Glomerular visceral epithelial cell (primary cell): ENCODE measurements around the gene LRP1B.
"Not testable (repeated sequence)": the region's sequence is repeated elsewhere in the genome, so short reads cannot be mapped to it uniquely, and the experiment has no call there.

Experiments used
- DNase-seq: peaks from one replicate; pipeline ENCODE4 v3.0.0-alpha.2; 2016; ENCODE audit errors: extremely low spot score

Gene LRP1B

DNA sequence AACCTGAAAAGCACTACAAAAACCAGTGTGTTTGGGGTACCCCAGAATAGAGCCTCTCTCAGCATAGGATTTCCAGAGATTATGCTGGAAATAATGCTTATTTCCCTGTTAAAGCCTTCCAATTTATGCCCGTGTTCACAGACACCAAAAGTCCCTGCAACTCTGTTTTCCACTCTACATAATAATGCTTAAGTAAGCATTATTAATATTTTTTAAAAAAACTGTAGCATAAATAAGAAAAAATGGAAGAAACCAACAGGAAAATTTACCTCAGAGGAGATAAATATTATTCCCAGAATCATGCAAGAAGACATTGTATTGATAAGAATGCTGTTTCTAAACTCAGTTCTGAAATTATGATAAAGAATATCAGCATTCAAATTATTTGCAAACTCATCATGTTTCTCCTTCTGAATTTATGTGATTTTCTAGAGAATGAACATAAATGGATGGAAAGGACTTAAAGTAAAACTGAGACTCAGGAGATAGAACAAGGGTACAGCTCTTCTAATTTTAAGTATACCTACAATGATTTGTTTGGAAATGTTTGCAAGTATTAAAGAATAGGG, 241.7 kb downstream of the LRP1B start:
- DNase-seq = no peak

DNA sequence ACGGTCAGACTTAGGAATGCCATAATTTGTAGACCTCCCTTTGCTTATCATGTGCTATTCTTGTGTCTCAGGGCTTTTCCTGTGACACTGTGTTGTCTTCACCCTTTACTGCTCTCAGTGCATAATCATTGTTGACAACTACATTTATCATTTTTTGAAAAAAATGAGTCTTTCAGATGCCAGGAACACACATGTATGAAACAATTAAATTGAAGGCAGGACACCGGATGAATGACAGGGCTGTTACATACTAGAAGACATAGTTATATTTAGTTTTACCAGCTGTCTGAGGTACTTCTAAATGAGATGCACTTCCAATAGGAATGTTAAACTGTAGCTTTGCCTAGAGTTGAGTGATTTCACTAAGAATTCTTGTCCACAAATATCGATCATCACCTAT, 243.5 kb downstream of the LRP1B start:
- no peak for DNase-seq

DNA sequence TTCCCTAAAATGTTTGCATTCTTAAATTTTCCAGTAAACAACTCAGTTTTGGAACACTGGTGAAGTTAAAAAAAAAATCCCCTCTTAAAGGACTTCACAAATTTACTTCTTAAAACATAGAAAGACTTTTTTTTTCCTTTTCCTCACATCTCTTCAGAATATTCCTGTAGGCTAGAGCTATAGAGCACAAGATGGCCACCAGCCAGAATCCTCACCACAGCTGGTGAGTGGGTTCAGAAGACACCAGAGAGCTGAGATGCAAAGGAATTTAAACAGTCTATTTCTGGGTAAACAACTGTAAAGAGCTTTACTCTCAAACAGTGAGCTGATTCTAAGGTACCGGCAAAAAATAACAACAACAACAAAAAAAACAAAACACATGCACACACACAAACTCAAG, 252.8 kb downstream of the LRP1B start:
- no peak for DNase-seq

DNA sequence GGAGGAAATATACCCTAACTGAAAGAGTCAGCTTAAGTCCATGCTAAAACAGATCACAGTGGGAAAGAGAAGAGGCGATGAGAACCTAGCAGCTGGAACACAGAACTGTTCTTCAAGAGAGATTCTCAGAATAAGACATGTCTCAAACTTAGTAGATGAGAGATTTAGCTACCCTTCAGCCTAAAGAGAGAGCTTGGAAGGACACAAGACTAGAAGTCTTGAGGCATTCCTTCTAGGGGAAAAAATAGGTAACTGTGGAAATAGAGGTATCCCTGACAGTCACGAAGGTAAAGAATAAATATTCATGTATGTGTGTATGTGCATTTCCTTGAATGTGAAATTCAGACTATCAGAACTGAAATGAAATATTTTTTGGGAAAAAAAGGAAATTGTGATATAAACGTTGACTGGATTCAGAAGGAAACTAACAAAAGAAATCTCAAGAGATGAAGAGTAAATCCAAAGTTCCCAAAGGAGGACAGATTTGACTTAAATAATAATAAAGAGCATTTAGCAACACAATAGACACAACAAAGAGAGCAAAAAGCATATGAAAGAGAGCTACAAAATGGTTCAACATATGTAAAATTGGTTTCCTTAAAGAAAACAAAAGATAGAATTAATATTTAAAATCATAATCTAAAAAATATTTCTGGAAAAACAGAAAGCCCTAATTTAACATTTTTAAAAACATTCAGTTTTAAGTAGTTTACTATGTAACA, 258.7 kb downstream of the LRP1B start:
- no peak for DNase-seq

DNA sequence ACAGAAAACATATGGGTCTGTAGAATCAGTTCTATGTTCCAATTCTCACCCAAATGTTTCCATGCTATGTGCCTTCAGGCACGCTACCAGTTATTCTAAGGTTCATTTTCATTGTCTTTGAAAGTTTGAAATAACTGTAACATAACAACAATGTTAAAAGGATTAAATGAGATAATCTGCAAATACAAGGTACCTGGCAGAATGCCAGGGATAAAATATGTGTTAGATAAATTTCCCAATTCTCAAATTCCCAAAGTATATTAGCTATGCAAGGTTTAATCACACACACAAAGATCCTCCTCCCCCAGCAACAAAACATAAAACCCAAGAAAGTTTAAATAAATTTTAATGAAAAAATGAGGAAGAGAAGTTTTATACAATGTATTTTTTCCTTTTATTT, 261.2 kb downstream of the LRP1B start:
- no peak for DNase-seq

DNA sequence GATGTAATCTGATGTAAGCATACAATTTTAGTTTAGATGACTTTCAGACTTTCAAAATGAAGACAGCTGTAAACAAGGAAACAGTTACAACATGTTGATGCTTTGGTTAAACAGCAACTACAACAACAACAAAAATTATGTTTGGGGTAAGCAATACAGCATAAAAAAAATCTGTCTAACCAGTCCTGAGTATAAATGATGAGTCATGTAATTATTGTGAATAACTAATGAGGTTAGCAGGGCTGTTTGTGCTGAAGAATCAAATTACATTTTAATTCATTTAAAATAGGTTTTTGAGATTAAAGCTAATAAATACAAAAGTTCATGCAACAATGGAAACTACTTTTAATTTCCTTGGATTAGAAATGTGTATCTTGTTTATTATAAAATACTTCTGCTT, 266.9 kb downstream of the LRP1B start:
- no peak for DNase-seq

DNA sequence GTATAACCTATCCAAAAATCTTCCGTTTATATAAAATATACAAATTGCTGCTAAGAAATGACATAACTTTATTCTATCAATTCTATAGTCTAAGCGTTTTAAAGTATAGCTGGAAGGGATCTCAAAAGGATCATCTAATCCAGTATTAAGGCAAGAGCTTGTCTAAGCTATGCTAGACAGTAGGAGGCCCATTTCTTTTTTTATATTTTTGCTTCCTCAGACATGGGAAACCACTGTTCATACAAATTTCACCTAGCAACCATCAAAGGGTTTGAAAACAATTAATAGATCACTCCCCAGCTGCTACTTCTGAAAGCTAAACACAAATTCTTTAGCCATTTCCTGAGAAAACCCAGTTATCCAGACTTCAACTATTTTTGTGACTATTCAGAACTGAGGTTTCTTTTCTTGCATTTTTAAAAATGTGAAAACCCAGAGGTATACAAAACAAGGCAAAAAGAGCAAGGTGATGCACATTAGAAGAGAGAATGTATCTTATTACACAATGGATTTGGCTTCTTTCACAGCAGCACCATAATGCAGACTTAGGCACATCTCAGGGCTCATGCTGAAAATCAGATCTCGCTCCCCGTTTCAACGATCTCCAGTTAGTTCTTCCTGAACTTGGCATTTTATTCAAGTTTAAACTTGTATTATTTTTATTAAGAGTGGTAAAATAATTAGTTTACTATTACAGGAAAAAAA, 274.4 kb downstream of the LRP1B start:
- no peak for DNase-seq

DNA sequence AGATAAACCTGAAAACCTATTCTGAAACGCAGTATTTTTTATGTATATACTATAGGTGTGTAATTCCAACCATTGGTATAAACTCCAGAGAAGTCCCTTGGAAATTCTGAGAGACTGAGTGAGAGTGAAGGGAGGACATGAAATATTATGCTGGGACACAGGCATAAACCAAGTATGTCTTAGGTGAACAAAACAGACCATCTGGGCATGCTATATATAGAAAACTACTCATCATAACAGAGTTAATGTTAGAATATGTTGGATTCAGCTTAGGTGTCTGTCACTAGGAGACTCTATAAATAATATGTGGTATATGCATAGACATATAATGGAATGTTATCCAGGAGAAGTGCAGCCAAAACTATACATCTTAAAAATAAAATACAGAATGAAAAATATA, 282.6 kb downstream of the LRP1B start:
- no peak for DNase-seq

DNA sequence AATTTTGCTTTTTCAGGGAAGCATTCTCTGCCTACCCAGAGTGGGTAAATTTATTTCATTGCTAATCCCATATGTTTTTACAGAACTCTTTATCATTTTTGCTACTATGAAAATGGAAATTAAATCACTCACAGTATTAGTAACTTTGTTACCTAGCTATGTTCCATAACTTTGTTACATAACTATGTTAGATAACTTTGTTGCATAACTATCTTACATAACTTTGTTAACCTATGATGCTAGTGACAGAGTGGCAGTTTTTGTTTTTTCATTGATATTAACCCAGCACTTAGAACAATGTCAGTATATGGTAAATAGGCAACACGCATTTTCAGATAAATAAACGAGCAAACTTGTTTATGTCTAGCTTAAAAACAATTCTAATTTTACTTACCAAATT, 286.6 kb downstream of the LRP1B start:
- DNase-seq = no peak

DNA sequence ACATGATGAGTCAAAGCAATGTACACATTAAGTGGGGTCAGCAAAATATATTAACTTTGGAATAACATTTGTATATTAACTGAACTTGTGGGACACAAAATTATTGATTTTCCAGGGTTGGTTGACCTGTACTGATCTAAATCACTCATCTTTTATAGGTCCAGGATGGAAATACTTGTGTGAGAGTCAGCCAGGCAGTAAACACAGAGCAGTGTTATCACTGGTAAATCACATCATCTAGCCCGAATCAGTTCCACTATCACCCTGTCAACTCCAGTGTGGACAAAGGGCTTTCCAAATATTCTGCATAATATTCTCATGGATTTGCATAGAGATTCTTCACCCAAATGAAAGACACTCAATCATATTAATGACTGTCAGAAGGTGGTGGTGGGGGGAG, 295.7 kb downstream of the LRP1B start:
- no peak for DNase-seq

DNA sequence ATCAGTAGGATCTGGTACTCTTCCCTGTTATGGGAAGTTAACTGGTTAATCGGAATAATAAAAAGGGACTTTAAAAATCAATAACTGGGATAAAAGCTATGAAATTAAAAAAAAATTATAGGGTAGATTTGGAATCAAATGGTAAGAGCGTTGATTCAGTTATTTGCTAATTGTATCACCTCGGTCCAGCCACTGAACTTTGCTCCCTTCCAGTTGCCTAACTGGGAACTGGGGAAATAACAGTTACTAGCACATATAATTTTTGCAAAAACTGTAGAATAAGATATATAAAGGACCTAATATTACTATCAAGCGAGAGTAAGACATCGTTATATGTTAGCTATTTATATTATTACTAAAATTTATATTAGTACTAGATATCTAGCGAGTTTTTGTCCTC, 302.1 kb downstream of the LRP1B start:
- no peak for DNase-seq

DNA sequence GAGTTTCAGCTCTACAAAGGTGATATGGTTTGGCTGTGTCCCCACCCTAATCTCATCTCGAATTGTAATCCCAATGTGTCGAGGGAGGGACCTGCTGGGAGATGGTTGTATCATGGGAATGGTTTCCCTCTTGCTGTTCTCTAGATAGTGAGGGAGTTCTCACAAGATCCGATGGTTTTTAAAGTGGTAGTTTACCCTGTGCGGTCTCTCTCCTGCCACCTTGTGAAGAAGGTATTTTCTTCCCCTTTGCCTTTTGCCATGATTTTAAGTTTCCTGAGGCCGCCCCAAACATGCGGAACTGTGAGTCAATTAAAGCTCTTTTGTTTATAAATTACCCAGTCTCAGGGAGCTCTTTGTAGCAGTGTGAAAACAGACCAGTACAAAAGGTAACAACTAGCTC, 306.0 kb downstream of the LRP1B start:
- DNase-seq = no peak

DNA sequence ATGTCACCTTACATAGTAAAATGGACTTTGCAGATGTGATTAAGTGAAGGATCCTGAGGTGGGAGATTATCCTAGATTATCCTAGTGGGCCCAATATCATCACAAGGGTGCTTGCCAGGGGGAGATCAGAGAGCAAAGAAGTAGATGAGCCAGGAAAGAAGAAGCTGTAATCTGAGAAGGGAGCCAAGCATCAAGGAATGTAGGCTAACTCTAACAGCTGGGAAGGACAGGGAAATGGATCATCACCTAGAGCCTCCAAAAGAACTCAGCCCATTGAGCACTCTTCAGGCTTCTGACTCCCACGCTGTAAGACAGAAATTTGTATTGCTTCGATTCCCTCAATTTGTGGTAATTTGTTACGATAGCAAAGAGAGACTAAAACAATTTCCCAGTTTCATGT, 309.9 kb downstream of the LRP1B start:
- no peak for DNase-seq

DNA sequence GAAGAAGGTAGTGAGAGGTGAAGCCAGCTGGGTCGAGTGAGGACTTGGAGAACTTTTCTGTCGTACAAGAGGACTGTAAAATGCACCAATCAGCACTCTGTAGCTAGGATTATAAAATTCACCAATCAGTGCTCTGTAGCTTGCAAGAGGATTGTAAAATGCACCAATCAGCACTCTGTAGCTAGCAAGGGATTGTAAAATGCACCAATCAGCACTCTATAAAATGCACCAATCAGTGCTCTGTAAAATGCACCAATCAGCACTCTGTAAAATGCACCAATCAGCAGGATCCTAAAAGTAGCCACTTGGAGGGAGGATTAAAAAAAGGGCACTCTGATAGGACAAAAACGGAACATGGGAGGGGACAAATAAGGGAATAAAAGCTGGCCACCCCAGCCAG, 315.5 kb downstream of the LRP1B start:
- not testable (repeated sequence) for DNase-seq

DNA sequence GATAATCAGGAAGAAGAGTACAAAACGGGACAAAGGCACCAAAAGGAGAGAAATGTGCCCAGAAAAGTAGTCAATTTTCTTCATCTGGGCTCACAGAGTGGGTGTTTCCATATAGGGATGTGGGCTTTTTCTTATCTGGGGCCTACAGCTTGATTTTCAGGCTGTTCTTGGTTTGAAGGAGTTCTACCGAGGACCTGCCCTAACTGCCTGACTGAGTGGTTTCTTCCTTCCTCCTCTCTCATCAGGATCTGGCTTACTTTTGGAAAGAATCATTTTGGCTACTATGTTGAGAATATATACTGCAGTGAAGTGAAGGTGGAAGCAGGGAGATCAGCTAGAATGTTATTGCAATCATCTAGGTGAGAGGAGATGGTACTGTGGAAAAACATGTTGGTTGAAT, 316.7 kb downstream of the LRP1B start:
- DNase-seq = no peak

DNA sequence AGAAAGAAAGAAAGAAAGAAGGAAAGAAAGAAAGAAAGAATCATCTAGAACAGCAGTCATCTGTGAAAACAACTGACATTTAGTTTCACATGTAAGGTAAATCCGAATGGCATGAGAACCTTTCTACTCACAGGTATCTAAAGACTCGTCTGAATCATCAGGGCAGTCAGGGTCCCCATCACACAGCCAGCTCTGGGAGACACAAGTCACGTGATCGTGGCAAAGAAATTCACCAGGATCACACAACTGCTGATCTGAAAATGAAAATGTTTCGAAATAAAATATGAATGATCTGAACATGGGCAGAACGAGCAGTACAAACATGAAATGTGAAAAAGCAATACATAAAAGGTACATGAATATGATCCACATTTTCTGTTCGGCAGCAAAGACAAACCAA, 320.7 kb downstream of the LRP1B start:
- DNase-seq = no peak

DNA sequence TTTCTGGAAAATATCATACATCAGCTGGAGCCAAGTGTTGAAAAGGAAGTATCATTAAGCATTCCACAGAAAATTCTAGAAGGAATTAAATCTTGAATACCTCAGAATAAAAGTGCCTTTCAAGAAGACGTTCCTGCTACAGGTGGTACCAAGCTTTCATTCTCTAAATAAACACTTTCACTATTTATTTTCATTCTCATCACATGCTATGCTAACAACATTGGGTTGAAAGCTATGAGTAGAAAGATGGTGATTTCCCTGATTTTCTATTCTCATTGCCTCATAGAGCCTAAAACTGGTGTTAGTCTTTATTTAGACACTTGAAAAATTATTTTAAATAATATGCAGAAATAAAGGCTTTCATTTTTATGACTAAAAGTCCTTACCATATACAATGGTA, 324.7 kb downstream of the LRP1B start:
- DNase-seq = no peak

DNA sequence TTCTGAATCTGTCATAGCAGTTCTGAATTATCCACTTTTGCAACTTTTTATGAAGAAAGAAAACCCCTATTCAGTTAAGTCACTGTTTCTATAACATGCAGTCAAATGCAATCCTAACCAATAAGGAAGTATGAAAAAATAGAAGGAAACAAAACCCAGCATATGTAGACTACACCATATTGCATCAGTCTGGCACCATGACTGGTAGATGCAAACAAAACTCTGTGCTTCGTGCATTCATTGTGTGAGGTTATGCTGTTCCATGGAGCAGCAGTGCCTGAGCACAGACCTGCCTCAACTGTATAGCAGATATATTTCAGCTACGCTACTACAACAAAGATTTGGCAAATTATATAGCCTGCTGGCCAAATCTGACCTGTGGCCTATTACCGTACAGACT, 325.5 kb downstream of the LRP1B start:
- no peak for DNase-seq

DNA sequence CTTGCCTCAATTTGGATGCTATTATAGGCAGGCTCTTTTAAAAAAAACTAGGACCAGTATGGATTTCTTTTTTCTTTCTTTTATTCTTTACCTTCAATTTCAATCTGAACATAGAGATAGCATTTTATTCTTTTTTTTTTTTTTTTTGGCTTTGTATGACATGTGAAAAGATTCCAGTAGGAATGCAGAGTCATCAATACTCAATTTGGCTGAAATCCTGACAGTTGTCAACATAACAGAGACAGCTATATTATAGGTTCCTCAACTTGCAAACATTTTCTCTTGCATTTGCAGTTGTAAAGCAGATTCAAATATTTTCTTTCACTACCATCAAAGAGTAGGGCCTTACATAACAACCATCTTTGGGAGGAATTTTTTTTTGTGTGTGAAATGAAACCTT, 334.4 kb downstream of the LRP1B start:
- DNase-seq = no peak

DNA sequence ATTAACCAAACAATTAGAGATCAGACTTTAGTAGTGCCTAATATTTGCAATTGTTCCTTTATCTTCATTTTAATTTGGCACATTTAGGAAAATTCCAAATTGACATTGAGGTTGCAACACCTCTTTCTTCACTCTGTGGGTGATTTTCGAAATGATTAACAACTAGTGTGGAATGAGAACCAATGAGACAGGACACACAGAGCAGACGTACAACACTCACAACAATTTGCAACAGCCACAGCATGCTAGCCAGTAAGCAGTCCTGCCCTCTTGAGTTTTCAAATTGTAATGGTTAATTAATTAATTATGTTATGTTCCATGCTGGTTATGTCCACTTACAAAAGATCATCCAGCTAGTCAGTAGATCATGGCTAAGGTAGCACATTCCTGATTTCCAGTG, 339.3 kb downstream of the LRP1B start:
- no peak for DNase-seq

DNA sequence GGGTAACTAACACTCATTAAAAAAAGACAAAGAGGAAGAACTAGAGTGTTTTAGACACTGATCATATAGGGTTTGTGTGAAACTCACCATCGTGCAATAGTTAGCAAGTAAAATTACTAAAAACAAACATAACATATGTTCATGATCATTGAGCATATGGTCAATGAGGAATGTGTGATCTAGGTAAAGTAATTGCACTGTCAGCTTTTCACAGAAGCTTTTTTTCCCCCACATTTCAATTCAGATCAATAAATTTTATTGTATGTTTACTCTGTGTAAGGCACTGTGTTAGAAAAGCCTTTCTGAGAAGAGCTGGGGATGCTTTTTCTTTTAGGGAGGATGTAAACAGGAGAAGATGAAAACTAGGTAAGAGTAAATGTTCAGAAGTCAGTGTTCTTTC, 348.2 kb downstream of the LRP1B start:
- DNase-seq = no peak

DNA sequence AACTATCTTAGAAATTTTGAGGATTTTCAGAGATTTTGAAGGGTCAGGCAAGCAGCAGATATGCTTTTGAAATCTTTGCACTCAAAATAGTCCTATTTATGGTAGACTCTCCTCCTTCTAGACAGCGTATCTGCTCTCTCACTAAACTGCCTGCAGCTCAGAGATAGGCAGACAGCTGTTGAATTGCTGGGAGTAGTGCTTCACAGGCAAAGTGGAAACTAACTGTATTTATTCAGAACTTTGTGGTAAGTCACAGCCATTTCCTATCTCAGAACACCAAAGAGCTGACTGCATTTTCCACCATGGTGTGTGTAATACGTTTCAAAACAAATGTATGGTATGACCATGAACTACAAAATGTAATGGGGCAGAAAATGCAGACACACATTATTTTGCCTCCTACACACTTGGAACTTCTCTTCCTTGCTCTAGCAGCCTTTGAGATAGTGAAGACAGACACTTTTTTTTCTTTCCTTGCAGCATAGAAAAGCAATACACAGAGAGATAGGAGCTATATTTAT, 352.4 kb downstream of the LRP1B start:
- no peak for DNase-seq

DNA sequence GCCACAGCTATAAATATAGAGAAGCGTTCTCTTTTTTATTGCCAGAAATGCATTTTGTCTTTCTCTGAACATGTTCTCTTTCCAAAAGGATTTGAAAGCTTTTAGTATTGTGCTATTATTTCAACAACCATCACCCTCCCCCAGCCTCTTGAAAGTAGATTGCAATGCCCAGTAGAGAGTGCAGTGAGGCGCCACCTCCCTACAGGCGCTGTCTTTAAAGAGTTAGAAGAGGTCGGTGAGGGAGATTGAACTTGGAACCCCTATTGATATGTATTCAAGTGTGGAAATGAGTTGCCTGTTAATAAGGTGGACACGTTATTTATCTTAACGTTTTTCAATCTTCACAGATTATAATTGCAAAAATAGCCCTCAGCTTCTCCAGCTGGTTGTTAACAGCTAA, 360.3 kb downstream of the LRP1B start:
- no peak for DNase-seq
